Measurements from ENCODE around the gene NOL8.
A peak's percentile ranks its signal among the peaks of the same experiment; 100 is the strongest.

NOL8 gene

DNA sequence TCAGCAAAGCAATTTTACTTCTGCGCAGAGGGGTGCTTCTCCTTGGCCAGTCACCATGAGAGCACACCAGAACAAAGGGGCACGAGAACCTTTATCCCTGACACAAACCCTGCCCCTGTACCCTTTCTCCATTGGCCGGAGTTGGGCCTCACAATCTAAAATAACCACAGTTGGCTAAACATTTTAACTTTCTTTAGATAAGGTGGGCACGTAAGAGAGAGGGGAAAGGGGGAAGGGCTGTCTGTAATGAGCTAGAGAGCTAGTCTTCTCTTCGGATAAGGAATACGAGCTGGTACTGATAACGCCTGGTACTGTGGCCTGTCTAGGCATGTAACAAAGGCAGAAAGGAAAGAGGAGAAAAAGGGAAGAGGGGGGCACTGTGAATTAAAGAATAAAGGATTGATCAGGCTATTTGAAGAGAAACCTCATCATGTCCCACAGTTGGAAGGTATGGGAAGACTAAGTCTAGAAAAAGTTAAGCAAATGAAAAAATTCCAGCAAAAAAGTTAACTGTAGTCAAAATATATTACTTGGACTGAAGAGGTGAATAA lies 29.8 kb downstream of the NOL8 start:
- peaks cover 11% of the 10 kb centered on the region for H3K79me2 ChIP-seq (ENCODE audit: control insufficient read depth, insufficient read depth, low read length, poor library complexity)
- H4K91ac ChIP-seq (ENCODE audit: low read depth, low read length), result no peak overlapping the region
- H2BK12ac ChIP-seq (ENCODE audit: low read length), result no peak overlapping the region
- peak overlapping the region; percentile 51 for H2BK120ac ChIP-seq (ENCODE audit: insufficient read depth, low read length, poor library complexity)
- H3K4me3 ChIP-seq (ENCODE audit: low read depth, low read length), result no peak overlapping the region
- DNase-seq, result no peak
- no peak overlapping the region for H3K14ac ChIP-seq (ENCODE audit: low read length)
- no peaks in the 10 kb centered on the region for H3K9me3 ChIP-seq (ENCODE audit: insufficient read depth, low read depth, low read length)
- H3K18ac ChIP-seq (ENCODE audit: low read length), result no peak overlapping the region
- no peaks in the 10 kb centered on the region for H3K27me3 ChIP-seq (ENCODE audit: insufficient read depth, low read length)
- no peak overlapping the region for H3K4me2 ChIP-seq (ENCODE audit: low read length)
- H3K23ac ChIP-seq (ENCODE audit: low read length), result no peak overlapping the region
- no peak overlapping the region for H2BK5ac ChIP-seq (ENCODE audit: low read depth, low read length, poor library complexity)
- no peak overlapping the region for H4K12ac ChIP-seq (ENCODE audit: low read depth, low read length)
- H3K9ac ChIP-seq (ENCODE audit: low read length), result no peak overlapping the region
- no peak overlapping the region for H2AFZ ChIP-seq (ENCODE audit: insufficient read depth, low read length, poor library complexity)
- peak overlapping the region; percentile 11 for H4K8ac ChIP-seq (ENCODE audit: low read depth, low read length)
- no peak overlapping the region for H3K4ac ChIP-seq (ENCODE audit: low read depth, low read length)
- H3K27ac ChIP-seq (ENCODE audit: low read depth, low read length), result no peak overlapping the region
- H3K36me3 ChIP-seq (ENCODE audit: control insufficient read depth in 1 of 2, insufficient read depth in 2 of 2, low read length in 2 of 2), result peaks cover 5 to 10% of the 10 kb centered on the region in 2 experiments
- peaks cover 7% of the 10 kb centered on the region in 2 experiments for H3K4me1 ChIP-seq (ENCODE audit: control insufficient read depth in 1 of 2, insufficient read depth in 2 of 2, low read length in 2 of 2)
- H3K79me1 ChIP-seq (ENCODE audit: low read length), result no peaks in the 10 kb centered on the region
- WGBS (ENCODE audit: extremely low coverage, insufficient coverage, insufficient read length), result no CpG with 5 or more reads among the region's 7 CpGs
- no peak overlapping the region for H2AK5ac ChIP-seq (ENCODE audit: low read length)

DNA sequence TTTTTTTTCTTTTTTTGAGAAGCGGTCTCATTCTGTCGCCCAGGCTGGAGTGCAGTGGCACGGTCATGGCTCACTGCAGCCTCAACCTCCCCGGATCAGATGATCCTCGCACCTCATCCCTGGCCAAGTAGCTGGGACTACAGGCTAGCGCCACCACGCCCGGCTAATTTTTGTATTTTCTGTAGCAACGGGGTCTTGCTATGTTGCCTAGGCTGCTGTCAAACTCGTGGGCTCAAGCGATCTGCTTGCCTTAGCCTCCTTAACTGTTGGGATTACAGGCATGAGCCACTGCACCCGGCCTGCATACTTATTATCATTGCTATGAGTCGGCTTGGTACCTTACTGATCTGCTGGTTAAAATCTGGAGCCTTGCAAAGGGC lies 30.9 kb downstream of the NOL8 start:
- Histone ChIP-seq H2BK120ac (ENCODE audit: insufficient read depth, low read length, poor library complexity) (no peak overlapping the region), H4K91ac (ENCODE audit: low read depth, low read length) (peak overlapping the region; percentile 70), H3K9ac (ENCODE audit: low read length) (peak overlapping the region; percentile 57), H3K9me3 (ENCODE audit: insufficient read depth, low read depth, low read length) (no peaks in the 10 kb centered on the region), H4K12ac (ENCODE audit: low read depth, low read length) (peak overlapping the region; percentile 39), H2BK12ac (ENCODE audit: low read length) (no peak overlapping the region), H3K79me1 (ENCODE audit: low read length) (no peaks in the 10 kb centered on the region), H3K4me1 (ENCODE audit: control insufficient read depth in 1 of 2, insufficient read depth in 2 of 2, low read length in 2 of 2) (peaks cover 7% of the 10 kb centered on the region in 2 experiments), H3K27me3 (ENCODE audit: insufficient read depth, low read length) (no peaks in the 10 kb centered on the region), H3K18ac (ENCODE audit: low read length) (no peak overlapping the region), H3K4me3 (ENCODE audit: low read depth, low read length) (no peak overlapping the region), H3K79me2 (ENCODE audit: control insufficient read depth, insufficient read depth, low read length, poor library complexity) (peaks cover 11% of the 10 kb centered on the region), H3K36me3 (ENCODE audit: control insufficient read depth in 1 of 2, insufficient read depth in 2 of 2, low read length in 2 of 2) (peaks cover 2 to 7% of the 10 kb centered on the region in 2 experiments), H3K4me2 (ENCODE audit: low read length) (peak overlapping the region; percentile 75), H4K8ac (ENCODE audit: low read depth, low read length) (peak overlapping the region; percentile 64), H3K27ac (ENCODE audit: low read depth, low read length) (no peak overlapping the region), H3K4ac (ENCODE audit: low read depth, low read length) (no peak overlapping the region), H2BK5ac (ENCODE audit: low read depth, low read length, poor library complexity) (no peak overlapping the region), H3K14ac (ENCODE audit: low read length) (peak overlapping the region; percentile 4), H3K23ac (ENCODE audit: low read length) (no peak overlapping the region), H2AFZ (ENCODE audit: insufficient read depth, low read length, poor library complexity) (peak overlapping the region; percentile 5), H2AK5ac (ENCODE audit: low read length) (no peak overlapping the region)
- DNase-seq, result peak; percentile 8 to 35
- no CpG with 5 or more reads among the region's 13 CpGs for WGBS (ENCODE audit: extremely low coverage, insufficient coverage, insufficient read length)

DNA sequence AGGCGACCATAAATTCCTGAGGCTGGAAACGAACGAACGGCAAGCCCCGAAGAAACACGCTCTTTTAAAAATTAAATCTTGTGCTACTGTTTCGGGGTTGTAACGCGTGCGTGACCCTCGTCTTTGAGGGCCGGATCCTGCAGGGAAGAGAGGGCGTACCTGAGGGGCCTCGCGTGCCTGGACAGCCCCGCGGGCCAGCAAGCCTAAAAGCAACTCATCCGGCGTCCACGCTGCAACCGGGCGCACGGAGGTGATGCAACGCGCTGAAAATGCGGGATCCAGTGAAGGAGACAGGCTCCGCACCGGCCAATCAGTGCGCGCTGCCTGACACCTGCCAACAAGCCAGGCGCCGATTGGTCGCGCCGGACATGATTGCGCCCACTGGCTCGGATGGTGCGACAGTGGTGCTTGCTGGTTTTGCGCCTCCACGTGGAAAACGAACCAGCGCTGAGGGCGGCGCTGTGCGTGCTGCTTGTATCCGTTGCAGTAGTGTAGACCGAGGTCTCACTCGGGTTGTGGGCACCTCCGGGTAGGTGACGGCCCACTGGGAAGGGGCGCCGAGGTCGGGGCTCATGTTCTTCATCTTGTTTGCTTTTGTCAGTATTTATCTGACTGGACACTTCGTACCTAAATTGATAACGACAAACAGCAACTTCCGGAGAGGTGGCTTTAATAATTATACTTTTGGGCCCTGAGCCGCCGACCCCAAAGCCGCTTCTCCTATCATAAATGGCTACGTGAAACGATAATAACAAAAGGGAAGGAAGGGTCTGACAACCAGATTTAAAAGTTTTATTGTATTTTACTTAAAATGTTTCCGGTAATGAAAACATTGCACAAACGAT lies 31.5 kb downstream of the NOL8 start, which contains the start of gene IARS1:
Gene IARS1 (minus strand): TSS at position 246 of the 845 bp plus-strand sequence. CDS start 4,278 bp downstream, outside the sequence.
- H3K18ac ChIP-seq (ENCODE audit: low read length), result peak within 1 kb of the TSS; percentile 67
- peak within 1 kb of the TSS; percentile 98 for H3K4ac ChIP-seq (ENCODE audit: low read depth, low read length)
- no peaks in the 10 kb centered on the region for H3K27me3 ChIP-seq (ENCODE audit: insufficient read depth, low read length)
- H4K12ac ChIP-seq (ENCODE audit: low read depth, low read length), result peak within 1 kb of the TSS; percentile 39
- no peaks in the 10 kb centered on the region for H3K79me1 ChIP-seq (ENCODE audit: low read length)
- no peak within 1 kb of the TSS for H2AK5ac ChIP-seq (ENCODE audit: low read length)
- H3K9ac ChIP-seq (ENCODE audit: low read length), result peak within 1 kb of the TSS; percentile 73
- no CpG with 5 or more reads among the region's 63 CpGs for WGBS (ENCODE audit: extremely low coverage, insufficient coverage, insufficient read length)
- no peak within 1 kb of the TSS for H3K23ac ChIP-seq (ENCODE audit: low read length)
- peak within 1 kb of the TSS; percentile 80 for H3K4me3 ChIP-seq (ENCODE audit: low read depth, low read length)
- H2BK12ac ChIP-seq (ENCODE audit: low read length), result no peak within 1 kb of the TSS
- peaks cover 3 to 8% of the 10 kb centered on the region in 2 experiments for H3K36me3 ChIP-seq (ENCODE audit: control insufficient read depth in 1 of 2, insufficient read depth in 2 of 2, low read length in 2 of 2)
- H4K91ac ChIP-seq (ENCODE audit: low read depth, low read length), result peak within 1 kb of the TSS; percentile 70
- H3K27ac ChIP-seq (ENCODE audit: low read depth, low read length), result peak within 1 kb of the TSS; percentile 40
- no peaks in the 10 kb centered on the region for H3K9me3 ChIP-seq (ENCODE audit: insufficient read depth, low read depth, low read length)
- H3K4me2 ChIP-seq (ENCODE audit: low read length), result peak within 1 kb of the TSS; percentile 75
- H3K14ac ChIP-seq (ENCODE audit: low read length), result peak within 1 kb of the TSS; percentile 68
- peaks cover 11% of the 10 kb centered on the region for H3K79me2 ChIP-seq (ENCODE audit: control insufficient read depth, insufficient read depth, low read length, poor library complexity)
- peak within 1 kb of the TSS; percentile 72 for H2AFZ ChIP-seq (ENCODE audit: insufficient read depth, low read length, poor library complexity)
- H2BK5ac ChIP-seq (ENCODE audit: low read depth, low read length, poor library complexity), result peak within 1 kb of the TSS; percentile 54
- no peak within 1 kb of the TSS for H2BK120ac ChIP-seq (ENCODE audit: insufficient read depth, low read length, poor library complexity)
- peak within 1 kb of the TSS; percentile 91 for H4K8ac ChIP-seq (ENCODE audit: low read depth, low read length)
- H3K4me1 ChIP-seq (ENCODE audit: control insufficient read depth in 1 of 2, insufficient read depth in 2 of 2, low read length in 2 of 2), result peaks cover 7% of the 10 kb centered on the region in 2 experiments
- DNase-seq, result peak; percentile 100

DNA sequence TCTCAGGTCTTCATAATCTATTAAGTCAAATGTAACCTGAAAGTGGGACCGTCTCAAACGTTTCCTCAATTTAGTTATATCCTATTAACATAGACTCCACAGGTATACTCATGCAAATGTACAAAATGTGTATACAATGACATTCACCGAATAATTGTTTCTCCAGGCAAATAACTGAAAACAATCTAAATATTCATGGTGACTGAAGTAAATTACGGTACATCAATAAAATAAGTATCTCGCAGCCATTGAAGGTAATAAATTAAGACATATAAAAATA lies 32.1 kb downstream of the NOL8 start:
- no peak overlapping the region for H3K18ac ChIP-seq (ENCODE audit: low read length)
- no peak overlapping the region for H3K4me3 ChIP-seq (ENCODE audit: low read depth, low read length)
- peak overlapping the region; percentile 29 for H3K4me2 ChIP-seq (ENCODE audit: low read length)
- no peak overlapping the region for H4K12ac ChIP-seq (ENCODE audit: low read depth, low read length)
- H3K27ac ChIP-seq (ENCODE audit: low read depth, low read length), result no peak overlapping the region
- no peak overlapping the region for H2BK120ac ChIP-seq (ENCODE audit: insufficient read depth, low read length, poor library complexity)
- no peak overlapping the region for H2AK5ac ChIP-seq (ENCODE audit: low read length)
- H3K23ac ChIP-seq (ENCODE audit: low read length), result no peak overlapping the region
- no peak for DNase-seq
- no peak overlapping the region for H2AFZ ChIP-seq (ENCODE audit: insufficient read depth, low read length, poor library complexity)
- H2BK12ac ChIP-seq (ENCODE audit: low read length), result no peak overlapping the region
- no peaks in the 10 kb centered on the region for H3K9me3 ChIP-seq (ENCODE audit: insufficient read depth, low read depth, low read length)
- no peak overlapping the region for H2BK5ac ChIP-seq (ENCODE audit: low read depth, low read length, poor library complexity)
- no peak overlapping the region for H3K4ac ChIP-seq (ENCODE audit: low read depth, low read length)
- no peak overlapping the region for H4K8ac ChIP-seq (ENCODE audit: low read depth, low read length)
- no peak overlapping the region for H3K14ac ChIP-seq (ENCODE audit: low read length)
- H3K9ac ChIP-seq (ENCODE audit: low read length), result no peak overlapping the region
- H3K27me3 ChIP-seq (ENCODE audit: insufficient read depth, low read length), result no peaks in the 10 kb centered on the region
- H4K91ac ChIP-seq (ENCODE audit: low read depth, low read length), result no peak overlapping the region
- H3K4me1 ChIP-seq (ENCODE audit: control insufficient read depth in 1 of 2, insufficient read depth in 2 of 2, low read length in 2 of 2), result peaks cover 7% of the 10 kb centered on the region in 2 experiments
- no peaks in the 10 kb centered on the region for H3K79me1 ChIP-seq (ENCODE audit: low read length)
- H3K79me2 ChIP-seq (ENCODE audit: control insufficient read depth, insufficient read depth, low read length, poor library complexity), result peaks cover 11% of the 10 kb centered on the region
- WGBS (ENCODE audit: extremely low coverage, insufficient coverage, insufficient read length), result no CpG with 5 or more reads among the region's 5 CpGs
- peaks cover 3 to 5% of the 10 kb centered on the region in 2 experiments for H3K36me3 ChIP-seq (ENCODE audit: control insufficient read depth in 1 of 2, insufficient read depth in 2 of 2, low read length in 2 of 2)
